SK-MEL-5 (cell line): Measurements from ENCODE around the gene UBE3C. TPM values are rescaled to one million over a fixed set of nuclear protein-coding genes. Genes with fewer than 3 reads are reported as not detected.

ENCODE experiments used
- DNase-seq: peaks from one replicate; pipeline ENCODE4 v3.0.0-alpha.2; 2016; ENCODE audit warnings: low read depth, low spot score
- in situ Hi-C: cut with HindIII; loops from 2 replicates; pipeline ENCODE4 v1.10.0; 2016; ENCODE audit warnings: low sequenced_read_pairs, high pct_unique_total_duplicates, low pct_unique_long_range_greater_than_20kb
- total RNA-seq: library from RNA; depleted of rRNA; stranded (reverse); fragments of >200 nt; shearing (Covaris generic); gene quantifications from 2 replicates; pipeline ENCODE4 v1.2.3, GENCODE V29; 2014

The UBE3C gene
- total RNA-seq, 1 experiment from 2014 or later, result 142 TPM

DNA sequence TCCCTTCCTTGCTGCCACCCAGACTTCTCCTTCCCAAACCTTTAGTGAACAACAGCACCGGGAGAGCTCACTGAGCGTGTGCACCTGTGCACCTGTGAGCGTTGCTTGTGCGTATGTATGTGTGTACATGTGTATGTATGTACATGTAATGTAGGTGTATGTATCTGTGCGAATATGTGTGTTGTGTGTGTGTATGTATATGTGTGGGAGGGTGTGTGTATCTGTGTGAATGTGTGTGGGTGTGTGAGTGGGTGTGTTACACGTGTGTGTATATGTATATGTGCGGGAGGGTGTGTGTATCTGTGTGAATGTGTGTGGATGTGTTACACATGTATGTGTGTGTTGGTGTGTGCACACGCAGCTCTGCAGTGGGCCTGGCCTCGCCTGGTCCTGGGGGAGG is 153.5 kb downstream of the UBE3C start:
- DNase-seq, result no peak
- in situ Hi-C loops, result no loop called here

DNA sequence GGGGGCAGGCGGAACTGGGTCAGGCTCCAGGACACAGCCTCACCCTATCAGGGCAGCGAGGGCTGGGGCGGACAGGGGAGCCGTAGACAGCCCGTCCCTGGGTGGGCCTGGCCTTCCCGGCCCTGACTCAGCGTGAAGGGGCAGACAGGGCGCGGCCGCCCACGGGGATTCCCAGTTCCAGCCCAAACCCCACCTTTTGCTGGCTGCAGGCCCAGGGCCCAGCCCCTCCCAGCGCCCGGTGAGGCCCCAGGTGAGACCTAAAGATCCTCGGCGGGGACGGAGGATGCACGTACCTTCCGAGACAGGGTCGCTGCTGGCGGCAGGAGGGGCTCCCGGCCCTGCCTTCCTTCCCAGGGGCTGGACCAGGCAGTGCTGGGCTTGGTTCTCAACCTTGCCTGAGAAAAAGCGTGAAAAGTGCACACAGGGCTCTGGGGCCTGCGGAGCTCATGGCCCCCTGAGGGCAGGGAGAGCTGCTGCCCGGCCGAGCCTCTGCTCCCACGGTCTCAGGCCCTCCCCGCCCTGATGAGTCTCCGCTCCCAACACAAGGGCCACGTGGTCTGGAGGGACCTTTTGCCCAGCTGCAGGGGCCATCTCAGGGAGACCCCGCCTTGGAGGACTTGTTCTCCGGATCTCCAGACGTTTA is 154.2 kb downstream of the UBE3C start:
- in situ Hi-C loops, result no loop called here
- no peak for DNase-seq

- in situ Hi-C loops, result no loop called here
- DNase-seq, result no peak
Measured at GRCh38 chr7:157293413-157293788, 154.7 kb downstream of the UBE3C start.

- DNase-seq, result no peak
- in situ Hi-C loops, result no loop called here
Measured at GRCh38 chr7:157294773-157295172, 156.0 kb downstream of the UBE3C start.

- in situ Hi-C loops, result no loop called here
- DNase-seq, result no peak
Measured at GRCh38 chr7:157295338-157295737, 156.6 kb downstream of the UBE3C start.

DNA sequence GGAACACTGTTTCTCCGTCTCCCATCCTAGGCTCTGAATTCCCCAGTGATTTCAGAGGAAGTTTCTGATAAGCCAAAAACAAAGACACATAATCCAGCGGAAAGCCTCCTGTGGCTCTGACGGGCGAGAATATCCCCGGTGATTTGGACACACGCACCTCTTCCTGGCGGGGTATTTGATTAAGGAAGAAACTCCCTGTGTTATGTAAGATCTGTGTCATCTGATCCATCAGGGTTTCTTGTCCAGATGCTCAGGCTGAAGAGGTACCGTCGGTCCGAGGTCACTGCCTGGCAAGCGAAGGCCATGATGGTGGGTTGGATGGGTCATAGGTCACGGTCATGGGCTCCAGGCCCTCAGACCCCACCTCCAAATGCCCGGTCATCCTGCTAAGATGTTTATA is 158.5 kb downstream of the UBE3C start:
- DNase-seq, result no peak
- in situ Hi-C loops, result no loop called here

DNA sequence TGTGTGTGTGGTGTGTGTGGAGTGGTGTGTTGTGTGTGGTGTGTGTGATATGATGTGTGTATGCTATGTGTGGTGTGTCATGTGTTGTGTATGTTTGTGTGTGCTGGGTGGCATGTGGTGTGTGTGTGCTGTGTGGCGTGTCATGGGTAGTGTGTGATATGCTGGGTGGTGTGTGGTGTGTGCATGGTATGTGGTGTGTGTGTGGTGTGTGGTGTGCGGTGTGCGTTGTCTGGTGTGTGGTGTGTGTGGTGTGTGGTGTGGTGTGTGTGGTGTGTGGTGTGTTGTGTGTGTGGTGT is 160.5 kb downstream of the UBE3C start:
- in situ Hi-C loops, result no loop called here
- no peak for DNase-seq

DNA sequence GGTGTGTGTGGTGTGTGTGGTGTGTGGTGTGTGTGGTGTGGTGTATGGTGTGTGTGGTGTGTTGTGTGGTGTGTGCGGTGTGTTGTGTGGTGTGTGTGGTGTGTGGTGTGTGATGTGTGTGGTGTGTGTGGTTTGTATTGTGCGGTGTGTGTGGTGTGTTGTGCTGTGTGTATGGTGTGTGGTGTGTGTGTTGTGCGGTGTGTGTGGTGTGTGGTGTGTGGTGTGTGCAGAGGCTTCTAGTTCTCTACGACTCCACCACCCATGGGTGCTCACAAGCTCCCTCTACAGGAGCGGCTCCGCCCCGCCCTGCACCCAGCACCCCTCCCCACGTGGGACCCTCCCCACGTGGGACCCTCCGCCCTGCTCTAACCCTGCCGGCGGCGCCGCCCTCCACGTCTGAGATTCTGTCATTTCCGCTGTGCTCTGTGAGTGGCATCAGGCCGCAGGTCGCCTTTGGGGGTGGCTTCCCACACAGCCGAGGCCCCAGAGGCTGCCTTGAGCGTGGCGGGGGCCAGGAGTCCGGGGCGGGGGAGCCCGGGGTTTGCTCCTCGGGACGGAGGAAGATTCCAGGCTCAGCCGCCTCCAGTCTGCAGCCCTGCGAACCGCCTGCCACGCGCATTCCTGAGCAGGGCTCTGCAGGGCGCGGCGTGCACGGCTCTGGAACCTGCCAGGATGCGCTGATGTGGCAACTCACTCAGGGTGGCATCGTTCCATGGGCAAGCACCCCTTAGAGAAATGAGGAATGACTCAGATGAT is 161.1 kb downstream of the UBE3C start:
- in situ Hi-C loops, result no loop called here
- DNase-seq, result no peak

GRCh38 chr7:157300369-157300825 is 161.7 kb downstream of the UBE3C start:
- in situ Hi-C loops, result no loop called here
- no peak for DNase-seq

DNA sequence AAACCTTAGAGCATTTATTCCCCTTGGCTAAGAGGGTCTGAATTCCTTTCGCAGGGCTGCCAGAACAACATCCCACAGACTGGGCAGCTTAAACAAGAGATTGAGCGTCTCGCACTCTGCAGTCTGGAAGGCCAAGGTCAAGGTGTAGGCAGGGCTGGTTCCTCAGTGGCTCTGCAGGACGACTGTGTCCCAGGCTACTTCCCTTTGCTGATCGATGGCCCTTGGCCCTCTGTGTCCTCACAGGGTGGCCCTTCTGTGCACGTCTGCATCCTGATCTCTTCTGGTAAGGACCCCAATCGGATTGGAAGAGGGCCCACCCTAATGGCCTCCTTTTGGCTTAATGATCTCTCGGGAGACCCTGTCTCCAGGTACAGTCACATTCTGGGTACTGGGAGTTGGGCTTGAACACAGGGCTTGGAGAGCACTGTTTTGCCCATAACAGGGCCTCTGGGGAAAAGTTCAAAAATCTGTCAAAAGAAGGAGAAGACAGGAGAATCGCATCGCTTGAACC is 162.9 kb downstream of the UBE3C start:
- no peak for DNase-seq
- in situ Hi-C loops, result no loop called here

DNA sequence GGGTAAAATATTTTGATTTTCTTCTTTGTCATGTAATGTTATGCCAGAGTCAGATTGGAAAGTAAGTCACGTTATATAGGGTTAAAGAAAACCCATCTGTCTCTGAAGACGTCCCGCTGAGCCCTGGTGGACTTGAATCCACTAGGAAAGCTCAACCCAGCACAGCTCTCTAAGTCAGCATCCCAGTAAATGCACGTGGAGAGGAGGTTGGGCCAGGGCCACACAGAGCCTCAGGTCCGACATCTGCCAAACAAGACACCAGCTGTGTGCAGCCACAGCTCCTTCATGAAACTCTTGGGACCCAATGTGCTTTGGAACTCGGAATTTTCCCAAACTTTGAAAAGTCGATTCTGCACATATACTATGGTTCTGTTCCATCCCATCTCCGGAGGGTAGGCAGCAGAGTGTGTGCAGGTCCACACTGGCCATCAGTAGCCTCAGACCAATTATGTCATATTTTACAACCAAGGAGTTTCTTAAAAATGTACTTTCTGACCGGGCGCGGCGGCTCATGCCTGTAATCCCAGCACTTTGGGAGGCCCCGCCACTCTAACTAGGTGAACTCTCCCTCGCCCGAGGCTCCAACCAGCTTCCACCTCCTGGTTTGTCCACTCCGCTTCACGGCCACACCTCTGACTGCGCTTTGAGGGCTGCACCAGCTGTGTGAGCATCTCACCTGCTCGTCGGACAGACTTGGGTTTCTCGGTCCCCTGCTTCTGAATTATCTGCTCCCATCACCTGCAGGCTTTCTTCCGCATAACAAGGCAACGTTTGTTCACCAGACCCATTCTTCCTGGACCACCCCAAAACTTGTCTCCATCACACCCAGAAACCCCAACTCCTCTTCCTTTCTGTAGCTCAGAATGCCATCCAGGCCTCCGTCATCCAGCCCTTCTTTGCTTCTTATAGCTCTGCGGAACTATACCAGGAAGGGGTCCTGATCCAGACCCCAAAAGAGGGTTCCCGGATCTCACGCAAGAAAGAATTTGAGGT is 168.4 kb downstream of the UBE3C start:
- in situ Hi-C loops, result no loop called here
- DNase-seq, result no peak

- in situ Hi-C loops, result no loop called here
- DNase-seq, result peak; percentile 96
Measured at GRCh38 chr7:157309988-157310668, 171.4 kb downstream of the UBE3C start.

DNA sequence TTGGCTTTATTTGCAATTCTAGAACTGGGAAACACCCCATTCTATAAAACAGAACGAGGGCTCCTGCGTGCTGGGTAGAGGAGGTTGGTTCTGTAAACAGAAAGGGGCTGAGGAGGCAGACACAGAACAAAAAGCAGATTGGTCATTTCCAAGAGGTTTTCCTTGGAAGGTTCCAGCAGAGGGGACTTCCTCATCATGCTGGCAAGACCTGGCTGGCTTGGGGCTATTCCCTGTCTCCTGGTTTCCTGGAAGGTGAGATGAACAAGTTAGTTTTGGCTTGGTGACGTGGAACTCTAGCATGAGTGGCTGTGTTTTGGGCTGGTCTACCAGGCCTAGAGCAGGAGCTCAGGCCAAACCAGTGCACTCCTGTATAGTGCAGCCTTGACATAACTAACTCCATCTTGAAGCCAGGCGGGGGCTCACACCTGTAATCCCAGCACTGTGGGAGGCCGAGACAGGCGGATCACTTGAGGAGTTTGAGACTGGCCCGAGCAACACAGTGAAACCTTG is 172.0 kb downstream of the UBE3C start:
- no peak for DNase-seq
- in situ Hi-C loops, result no loop called here

GRCh38 chr7:157312941-157313340 is 174.2 kb downstream of the UBE3C start:
- in situ Hi-C loops, result no loop called here
- no peak for DNase-seq

DNA sequence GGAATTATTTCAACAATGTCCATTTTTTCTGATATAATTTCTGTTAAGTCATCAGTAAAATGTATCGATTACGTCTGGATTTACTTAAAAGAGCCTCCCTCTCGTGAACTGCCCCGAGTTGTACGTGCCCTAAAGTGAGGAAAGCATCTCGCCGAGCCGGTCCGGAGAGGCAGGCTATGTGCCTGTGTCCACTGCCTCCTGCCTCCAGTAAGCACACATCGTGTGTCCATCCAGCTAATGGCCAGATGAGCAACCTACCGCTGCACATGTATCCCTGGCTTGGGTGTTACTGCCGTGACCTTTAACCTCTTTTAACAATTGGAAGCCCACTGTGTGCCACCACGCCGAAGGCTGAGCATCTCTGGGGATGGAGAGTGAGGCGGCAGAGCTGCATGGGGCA is 174.9 kb downstream of the UBE3C start:
- no peak for DNase-seq
- in situ Hi-C loops, result no loop called here

GRCh38 chr7:157318015-157318706 is 179.4 kb downstream of the UBE3C start:
- in situ Hi-C loops, result no loop called here
- no peak for DNase-seq
